ENCODE data around the gene FOXJ1. TPM values are rescaled to one million over a fixed set of nuclear protein-coding genes. Genes with fewer than 3 reads are reported as not detected.

Gene FOXJ1
- total and polyA plus RNA-seq, 2 of the 13 experiments (the other 11 are each of a cell fraction or from before 2014, with no cell fraction given): 0.98 to 1.6 TPM

DNA sequence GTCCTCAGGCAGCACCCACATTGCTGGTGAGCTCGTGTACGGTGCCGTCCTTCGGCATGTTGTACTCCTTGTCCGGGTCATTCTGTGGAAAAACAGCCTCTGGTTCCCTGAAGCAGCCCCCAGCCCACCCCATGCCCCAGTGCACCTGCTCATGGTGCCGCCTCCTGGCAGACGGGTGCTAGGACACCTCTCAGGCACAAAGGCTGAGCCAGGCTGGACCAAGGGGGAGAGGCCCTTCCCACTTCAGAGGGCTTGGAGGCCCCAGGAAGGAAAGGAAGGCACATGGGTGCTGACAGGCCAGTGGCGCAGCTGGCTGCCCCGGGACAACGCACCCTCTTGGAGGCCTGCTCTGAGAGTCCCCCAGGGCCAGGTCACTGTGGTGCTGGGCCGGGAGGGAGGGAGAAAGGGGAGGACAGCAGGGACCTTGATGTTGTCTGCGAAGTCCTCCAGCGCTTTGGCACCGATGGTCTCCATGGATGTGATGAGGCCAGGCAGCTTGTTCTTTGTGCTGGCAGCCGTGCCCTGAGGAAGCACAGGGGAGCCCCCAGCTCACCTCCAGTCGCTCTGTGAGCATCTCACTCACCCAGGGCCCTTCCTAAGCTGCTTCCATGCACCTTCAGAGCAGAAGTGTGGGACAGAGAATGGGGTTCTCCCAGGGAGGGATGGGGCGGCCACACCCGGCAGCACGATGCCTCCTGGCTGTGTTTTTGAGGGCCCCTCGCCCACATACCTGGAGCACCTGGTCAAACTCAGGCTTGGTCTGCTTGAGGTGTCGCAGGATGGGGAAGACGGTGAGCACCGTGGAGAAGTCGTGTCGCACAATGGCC lies 52.8 kb downstream of the FOXJ1 start (continued):
- TF ChIP-seq ZNF687 (CRISPR knock-in tag; IDR thresholded peaks at IDR 0.05): peak; percentile 17; the same call in 1 of the 2 replicates
- no peak for TF ChIP-seq ARID4A (CRISPR knock-in tag; IDR thresholded peaks at IDR 0.05; ENCODE audit: borderline replicate concordance)
- TF ChIP-seq KDM1A (CRISPR knock-in tag; IDR thresholded peaks at IDR 0.05): no peak
- no peak for TF ChIP-seq SALL2 (CRISPR knock-in tag; IDR thresholded peaks at IDR 0.05)
- TF ChIP-seq ZNF20 (CRISPR knock-in tag; IDR thresholded peaks at IDR 0.05): no peak
- no peak for TF ChIP-seq ZNF556 (CRISPR knock-in tag; IDR thresholded peaks at IDR 0.05; ENCODE audit: borderline replicate concordance)
